Peyer's patch (tissue), 4 donors: ENCODE results near the gene PLPP4.

Experiments
- POLR2A ChIP-seq, 2 donors: fragments of 450-650 bp; IDR thresholded peaks; one replicate each; pipeline ENCODE4 v1.5.1; 2017; ENCODE audit warnings: antibody characterized with exemption in 2 of 2, mild to moderate bottlenecking in 2 of 2, moderate library complexity in 2 of 2
- TF ChIP-seq, protein P1 (sequence below), 6 experiments: fragments of 450-650 bp in 4 of 6; fragments of 200-600 bp in 2 of 6; sonication (generic) in 1 of 6; IDR thresholded peaks; one replicate each; pipeline ENCODE4 v1.5.1; 2017 to 2019; ENCODE audit warnings: antibody characterized with exemption in 6 of 6, mild to moderate bottlenecking in 3 of 6, moderate library complexity in 1 of 6

- no peak for TF ChIP-seq POLR2A (IDR thresholded peaks at IDR 0.05)
- TF ChIP-seq, protein P1, sequence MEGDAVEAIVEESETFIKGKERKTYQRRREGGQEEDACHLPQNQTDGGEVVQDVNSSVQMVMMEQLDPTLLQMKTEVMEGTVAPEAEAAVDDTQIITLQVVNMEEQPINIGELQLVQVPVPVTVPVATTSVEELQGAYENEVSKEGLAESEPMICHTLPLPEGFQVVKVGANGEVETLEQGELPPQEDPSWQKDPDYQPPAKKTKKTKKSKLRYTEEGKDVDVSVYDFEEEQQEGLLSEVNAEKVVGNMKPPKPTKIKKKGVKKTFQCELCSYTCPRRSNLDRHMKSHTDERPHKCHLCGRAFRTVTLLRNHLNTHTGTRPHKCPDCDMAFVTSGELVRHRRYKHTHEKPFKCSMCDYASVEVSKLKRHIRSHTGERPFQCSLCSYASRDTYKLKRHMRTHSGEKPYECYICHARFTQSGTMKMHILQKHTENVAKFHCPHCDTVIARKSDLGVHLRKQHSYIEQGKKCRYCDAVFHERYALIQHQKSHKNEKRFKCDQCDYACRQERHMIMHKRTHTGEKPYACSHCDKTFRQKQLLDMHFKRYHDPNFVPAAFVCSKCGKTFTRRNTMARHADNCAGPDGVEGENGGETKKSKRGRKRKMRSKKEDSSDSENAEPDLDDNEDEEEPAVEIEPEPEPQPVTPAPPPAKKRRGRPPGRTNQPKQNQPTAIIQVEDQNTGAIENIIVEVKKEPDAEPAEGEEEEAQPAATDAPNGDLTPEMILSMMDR (IDR thresholded peaks at IDR 0.05): no peak
Observed at GRCh38 chr10:120490288-120490687, 33.3 kb downstream of the PLPP4 start.
